GM18499 (cell line): Measurements from ENCODE around the gene MAGI3.
"Not testable (repeated sequence)": the region's sequence is repeated elsewhere in the genome, so short reads cannot be mapped to it uniquely, and the experiment has no call there.

ENCODE experiments used
- ATAC-seq: cut with Tn5 transposase; IDR thresholded peaks from one replicate; pipeline ENCODE4 v1.9.1; 2021; ENCODE audit warnings: moderate number of reproducible peaks; ENCODE audit not compliant: insufficient read depth, unreplicated experiment

The MAGI3 gene

DNA sequence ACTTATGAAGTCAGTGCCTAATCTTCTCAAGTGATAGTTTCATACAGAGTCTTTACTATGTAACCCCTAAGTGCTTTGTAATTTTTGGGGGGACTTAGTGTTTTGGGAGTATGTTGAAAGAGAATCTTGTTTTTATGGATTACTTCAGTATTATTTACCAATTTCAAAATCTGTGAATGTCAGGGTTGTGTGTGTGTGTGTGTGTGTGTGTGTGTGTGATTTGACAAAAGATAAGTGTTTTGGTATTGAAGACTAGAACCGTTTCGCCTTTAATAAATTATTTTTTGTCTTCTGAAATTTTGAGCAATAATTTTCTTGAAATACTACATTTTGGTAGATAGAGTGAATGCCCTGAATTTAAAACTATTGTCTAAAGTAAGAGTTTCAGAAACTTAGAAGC lies 5.8 kb downstream of the MAGI3 start:
- no peak for ATAC-seq

DNA sequence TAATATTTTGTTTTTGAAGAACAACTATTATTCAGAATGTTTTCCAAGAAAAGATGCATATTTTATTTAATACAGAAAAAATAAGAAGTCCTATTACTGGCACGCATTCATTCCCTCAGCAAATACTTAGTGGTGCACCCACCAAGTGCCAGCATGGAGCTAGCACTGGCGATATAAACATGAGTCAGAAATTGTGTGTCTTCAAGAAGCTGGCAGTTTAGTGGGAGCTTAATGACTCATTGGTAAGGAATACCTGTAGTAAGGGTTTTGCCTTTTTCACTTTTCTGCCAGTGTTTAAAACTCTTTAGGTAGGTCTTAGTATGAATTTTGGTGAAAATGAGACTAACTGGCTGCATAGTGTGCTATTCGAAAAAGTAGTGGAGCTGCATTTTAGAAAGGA lies 6.3 kb downstream of the MAGI3 start:
- no peak for ATAC-seq

DNA sequence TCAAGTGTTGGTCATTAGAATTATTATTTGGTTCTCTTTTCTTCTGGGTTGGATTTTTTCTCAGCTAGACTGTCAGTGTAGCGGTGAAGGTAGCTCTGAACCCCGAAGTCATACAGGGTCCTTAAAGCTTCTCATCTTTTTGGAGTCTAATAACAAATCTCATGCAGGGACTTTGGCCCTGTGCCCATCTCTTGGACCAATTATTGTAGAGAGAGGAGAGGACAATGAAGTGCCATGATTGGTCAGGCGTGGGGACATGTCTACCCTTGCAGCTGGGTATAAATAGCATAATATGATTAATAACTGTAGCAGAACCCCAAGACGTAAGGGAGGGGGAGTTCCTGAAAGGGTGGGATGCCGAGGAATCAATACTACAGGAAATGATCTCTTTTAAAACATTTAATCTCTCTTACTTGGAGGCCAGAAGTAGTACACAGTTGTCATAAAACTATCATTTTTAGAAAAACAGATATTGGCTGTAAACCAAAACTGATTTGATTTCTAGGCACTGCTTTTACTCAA lies 8.8 kb downstream of the MAGI3 start:
- ATAC-seq: no peak

DNA sequence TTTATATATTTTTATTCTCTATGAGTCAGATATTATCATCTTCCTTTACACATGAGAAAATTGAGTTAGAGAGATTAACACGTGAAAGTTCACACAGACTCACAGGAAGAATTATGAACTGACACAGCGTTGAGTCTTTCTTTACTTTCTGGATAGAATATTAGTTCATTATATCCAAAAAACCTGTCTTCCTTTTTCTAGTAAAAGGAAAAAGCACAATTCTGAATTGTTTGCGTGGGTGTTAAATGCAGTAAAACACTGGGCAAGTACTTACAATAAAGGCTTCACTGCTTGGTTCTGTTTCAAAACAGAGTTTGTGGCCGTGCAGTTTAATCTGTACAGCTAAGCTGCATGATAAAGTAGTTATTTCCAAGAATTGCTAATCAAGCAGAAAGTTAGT lies 10.8 kb downstream of the MAGI3 start:
- ATAC-seq: no peak

DNA sequence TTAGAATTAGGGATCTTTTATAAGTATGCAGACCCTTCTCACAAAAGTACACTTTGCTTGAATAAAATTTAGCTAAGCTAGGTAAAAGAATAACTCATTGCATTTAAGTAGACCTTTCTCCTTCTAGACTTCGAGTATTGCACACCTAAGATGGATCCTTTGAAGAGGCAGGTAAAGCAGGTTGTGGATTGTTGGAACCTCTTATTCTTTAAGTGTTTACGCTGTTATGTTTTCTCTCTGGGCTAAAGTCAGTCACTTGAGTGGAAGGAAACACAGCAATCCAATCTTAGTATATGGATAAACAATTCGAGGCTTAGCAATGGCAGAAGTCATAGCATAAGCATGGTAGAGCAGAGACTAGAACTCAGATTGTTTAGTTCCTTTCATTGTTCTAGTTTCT lies 11.4 kb downstream of the MAGI3 start:
- no peak for ATAC-seq

DNA sequence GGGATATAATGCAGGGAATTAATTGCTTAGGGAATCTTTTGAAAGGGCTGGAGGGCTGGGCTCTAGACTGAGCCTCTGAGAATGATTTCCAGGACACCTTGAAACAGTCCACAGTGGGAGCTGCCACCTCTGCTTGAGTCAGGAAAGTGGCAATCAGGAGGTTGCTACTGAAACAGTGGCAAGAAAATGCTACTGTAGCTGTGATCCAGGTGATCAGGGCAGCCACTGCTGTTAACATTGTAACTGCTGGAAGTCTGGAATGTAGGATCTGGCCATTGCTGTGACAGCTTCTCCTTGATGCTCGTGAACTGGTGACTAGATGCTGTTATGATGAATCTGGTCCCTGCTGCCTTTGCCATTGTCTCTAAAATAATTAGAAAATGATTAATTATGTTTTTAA lies 12.8 kb downstream of the MAGI3 start:
- no peak for ATAC-seq

DNA sequence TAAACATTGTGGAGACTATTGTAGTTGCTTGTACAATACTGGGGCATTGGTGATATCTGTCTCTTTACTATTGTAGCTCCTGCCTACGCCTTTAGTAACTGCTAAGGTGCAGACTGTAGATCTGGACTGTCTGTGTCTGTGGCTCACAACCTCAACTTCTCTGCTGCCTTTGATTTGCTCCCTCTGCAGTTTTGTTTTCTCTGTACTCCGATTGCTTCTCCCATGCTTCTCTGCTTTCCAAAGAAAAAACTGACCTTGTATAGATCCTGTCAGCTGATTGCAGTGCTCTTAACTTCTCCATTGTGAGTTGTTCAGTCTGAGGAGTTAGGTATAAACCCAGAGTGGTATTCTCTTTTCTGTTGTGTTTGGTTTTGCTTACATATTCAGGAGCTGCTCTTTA lies 15.3 kb downstream of the MAGI3 start:
- ATAC-seq: no peak

DNA sequence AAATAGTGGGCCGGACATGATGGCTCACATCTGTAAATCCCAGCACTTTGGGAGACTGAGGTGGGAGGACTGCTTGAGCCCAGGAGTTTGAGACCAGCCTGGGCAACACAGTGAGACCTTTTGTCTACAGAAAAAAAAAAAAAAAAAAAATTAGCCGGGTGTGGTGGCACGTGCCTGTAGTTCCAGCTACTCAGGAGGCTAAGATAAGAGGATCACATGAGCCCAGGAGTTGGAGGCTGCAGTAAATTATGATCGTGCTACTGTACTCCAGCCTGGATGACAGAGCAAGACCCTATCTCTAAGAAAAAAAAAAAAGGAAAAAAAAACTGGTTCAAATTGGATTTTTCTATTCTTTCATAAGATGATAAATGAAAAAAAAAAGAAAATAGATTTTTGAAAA lies 15.8 kb downstream of the MAGI3 start:
- ATAC-seq: not testable (repeated sequence)

DNA sequence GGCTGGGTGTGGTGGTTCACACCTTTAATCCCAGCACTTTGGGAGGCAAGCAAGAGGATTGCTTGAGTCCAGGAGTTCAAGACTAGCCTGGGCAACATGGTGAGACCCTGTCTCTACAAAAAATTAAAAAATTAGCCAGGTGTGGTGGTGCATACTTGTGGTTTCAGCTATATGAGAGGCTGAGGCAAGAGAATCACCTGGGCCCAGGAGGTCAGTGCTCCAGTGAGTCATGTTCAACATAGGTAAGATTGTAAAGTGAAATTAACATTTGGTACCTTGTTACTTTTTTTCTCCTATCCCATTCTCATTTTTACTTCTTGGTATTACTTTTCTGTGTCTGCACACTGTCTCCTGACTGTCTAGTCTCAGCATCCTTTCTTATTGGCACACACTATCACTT lies 19.0 kb downstream of the MAGI3 start:
- no peak for ATAC-seq

DNA sequence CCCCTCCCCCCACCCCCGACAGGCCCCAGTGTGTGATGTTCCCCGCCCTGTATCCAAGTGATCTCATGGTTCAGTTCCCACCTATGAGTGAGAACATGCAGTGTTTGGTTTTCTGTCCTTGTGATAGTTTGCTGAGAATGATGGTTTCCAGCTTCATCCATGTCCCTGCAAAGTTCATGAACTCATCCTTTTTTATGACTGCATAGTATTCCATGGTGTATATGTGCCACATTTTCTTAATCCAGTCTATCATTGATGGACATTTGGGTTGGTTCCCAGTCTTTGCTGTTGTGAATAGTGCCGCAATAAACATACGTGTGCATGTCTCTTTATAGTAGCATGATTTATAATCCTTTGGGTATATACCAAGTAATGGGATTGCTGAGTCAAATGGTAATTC lies 21.7 kb downstream of the MAGI3 start:
- not testable (repeated sequence) for ATAC-seq

DNA sequence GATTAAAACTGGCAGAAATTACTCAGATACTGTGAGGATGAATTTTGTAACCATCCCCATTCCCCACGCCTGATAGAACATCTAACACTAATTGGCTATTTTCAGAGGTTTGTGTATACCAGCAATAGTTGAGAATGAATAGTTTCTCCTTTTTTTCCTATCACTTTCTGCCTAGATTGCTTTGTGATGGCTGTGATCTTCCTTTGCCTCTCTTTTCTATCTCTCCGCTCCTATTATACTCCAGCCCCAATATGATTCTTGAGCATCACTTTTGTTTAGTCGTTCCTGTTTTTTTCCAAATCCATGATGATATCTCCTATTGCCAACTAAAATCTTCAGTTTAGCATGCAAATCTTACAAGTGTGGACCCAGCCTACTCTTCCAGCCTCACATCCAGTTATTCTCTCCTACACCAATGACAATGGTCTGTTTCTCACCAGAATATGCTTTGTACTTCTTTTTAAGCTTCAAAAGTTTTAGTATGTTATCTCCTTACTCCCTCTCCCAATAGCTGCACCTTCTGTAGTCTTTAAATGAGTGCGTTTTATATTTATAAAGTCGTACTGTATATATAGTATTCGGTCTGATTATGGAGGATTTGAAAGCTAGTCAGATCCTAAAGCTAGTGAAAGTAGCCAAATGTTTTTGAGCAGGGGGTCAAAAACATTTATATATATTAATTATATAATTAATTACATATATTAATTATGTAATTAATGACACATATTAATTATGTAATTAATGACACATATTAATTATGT lies 25.2 kb downstream of the MAGI3 start:
- ATAC-seq: no peak

DNA sequence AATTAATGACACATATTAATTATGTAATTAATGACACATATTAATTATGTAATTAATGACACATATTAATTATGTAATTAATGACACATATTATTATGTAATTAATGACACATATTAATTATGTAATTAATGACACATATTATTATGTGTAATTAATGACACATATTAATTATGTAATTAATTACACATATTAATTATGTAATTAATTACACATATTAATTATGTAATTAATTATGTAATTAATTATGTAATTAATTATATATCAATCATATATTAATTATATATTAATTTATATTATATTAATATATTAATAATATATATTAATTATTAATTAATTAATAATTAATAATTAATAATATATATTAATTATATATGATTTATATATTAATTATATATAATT lies 25.8 kb downstream of the MAGI3 start:
- not testable (repeated sequence) for ATAC-seq

DNA sequence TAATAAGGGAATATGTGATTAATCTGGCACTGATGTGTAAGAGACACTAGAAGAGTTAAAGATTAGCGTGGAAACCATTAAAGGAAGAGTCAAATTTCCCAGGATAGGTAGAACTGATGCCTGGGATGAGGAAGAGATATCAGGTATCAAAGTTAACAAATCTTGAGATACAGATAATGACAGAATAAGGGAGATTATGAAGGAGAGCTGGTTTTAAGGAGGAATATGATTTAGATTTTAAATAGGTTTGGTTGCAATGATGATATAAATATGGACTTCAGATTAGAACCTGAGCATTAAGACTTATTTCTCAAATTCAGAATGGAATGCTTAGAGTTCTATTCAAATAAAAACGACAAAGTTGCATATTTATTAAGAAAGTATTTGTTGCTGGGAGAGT lies 26.2 kb downstream of the MAGI3 start:
- ATAC-seq: no peak

DNA sequence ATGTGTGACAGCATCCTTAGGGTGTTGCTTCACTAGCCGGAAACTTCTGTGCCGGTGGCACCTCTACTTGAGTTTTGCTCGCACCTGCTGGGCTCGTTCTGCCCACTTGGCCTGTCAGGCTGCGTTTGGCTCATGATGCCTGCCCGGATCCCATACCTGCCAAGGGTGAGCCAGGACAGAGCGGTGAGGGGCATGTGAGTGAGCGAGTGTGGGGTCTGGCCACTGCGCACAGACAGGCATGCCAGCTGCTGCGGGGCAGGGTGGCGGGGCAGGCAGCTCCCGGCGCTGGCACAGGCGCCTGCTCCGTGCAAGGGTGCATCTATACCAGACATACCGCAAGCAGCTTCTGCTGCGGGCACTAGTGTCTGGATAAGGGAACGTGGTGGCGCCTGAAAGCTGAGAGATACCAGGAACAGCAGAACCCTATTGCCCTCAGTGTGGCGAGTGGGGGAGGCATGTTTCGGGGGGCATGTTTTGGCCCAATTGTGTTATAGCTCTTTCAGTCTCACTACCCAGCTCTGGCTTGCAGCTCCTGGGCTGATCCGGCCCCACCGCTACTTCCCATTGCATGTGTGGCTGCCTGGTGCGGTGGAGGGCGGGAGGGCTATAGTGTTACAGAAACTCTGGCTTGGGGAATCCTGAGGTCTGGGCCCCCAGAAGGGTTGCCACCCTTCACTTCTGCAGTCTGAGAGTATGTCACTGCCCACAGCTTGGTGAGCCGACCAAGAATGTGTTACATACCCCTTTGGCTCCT lies 32.2 kb downstream of the MAGI3 start:
- no peak for ATAC-seq

DNA sequence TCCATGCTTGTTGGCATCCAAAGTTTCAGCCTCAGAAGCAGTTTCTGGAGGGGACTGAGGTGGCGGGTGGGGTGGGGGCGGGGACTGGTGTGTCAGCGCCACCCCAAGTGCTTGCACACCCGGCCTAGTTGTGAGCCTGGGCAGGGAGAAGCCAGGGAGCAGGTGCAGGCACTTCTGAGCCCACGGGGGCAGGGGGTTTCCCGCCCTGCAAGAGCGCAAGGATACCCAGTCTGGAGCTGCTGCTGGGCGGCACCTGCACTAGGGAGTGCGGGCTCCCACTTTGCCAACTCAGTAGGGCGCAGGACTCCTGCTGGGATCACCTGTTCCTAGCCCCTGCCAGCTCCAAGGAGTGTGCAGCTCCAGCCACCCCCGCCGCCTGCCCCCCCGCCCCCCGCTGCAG lies 33.5 kb downstream of the MAGI3 start:
- no peak for ATAC-seq

DNA sequence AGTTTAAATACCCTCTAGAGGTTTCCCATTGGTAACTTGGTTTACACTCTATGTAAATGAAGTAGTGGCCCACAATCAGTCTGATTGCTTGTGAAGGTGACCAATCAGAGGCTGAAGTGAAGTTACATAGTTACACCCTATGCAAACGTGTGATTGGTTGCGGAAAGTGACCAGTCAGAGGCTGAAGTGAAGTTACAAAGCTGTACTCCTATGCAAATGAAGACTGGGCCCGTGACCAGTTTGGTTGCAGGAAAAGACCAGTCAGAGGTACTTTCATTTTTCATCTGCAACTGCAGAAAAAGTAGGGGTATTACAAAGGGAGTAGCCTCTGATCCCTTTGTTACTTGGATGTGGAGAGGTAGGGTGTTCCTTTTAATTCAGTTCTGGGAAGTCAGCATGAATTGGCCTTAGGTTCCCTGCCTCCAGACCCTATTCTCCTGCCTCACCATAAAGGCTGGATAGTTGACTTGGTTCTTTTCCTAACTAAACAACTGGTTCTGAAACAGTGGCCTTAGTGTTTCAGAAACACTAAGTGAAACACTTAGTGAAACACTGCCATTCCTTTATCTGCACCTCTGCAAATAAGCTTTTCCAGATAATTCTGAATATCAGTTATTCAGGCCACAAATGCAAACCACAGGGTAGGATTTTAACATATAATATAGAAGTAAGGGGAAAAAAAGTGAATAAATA lies 39.3 kb downstream of the MAGI3 start:
- ATAC-seq: no peak

DNA sequence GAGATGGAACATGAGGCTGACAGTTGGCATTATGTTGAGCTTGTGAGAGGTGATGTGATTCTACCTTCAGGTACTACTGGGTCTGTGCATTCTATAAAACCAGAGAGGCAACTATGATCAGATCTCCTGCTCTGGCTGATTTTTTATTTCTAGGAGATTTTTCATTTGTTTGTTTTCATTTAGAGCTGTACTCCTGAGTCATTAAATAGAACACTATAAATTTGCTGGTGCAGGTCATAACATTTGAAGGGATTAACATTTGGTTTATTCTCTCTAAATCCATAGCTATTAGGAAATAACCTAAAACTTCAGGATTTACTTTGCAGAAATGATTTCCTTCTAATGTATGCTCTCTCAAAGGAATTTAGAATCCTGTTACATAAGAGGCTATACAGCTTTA lies 42.9 kb downstream of the MAGI3 start:
- ATAC-seq: no peak

DNA sequence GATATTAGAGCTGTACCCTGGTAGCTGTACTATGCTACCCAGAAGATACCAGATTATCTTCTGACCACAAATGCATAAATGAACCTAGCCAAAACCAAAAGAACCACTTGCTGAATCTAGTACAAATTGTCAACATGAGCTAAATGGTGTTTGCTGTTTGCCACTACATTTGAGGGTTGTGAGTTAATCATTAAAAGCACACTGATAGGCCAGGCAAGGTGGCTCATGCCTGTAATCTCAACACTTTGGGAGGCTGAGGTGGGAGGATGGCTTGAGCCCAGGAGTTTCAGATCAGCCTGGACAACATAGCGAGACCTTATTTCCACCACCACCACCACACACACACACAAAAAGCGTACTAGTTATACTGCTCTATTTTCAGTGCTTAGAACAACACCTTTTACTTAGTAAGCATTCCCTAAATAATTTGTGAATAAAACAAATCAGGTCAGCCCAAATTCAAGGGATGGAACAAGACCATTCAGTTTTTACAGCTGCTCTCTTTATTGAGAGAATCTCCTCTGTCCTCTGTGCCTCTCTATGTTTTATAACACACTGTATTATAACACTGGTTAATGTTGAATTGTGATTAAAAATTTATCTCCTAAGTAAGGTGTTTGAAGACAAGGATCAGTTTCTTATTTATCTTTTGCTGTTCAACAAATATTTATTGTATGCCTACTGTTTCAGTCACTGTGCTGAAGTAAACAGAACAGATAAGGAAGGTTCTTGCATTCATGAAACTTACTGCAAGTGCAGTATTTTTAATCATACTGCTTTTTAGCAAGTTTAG lies 44.0 kb downstream of the MAGI3 start:
- ATAC-seq: no peak

DNA sequence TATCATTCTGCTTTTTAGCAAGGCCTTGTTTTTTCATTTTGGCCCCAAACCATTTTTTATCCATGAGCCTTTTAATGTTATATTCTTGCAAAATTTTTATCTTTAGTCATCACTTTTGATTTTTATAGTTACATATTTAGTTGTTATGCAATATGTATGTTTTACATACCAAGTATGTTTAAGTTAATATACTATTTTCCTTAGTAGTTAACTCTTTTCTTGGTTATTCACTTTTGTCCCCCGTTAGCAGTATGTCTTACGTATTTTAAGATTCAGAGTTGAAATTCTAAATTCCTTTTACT lies 44.5 kb downstream of the MAGI3 start:
- ATAC-seq: no peak

DNA sequence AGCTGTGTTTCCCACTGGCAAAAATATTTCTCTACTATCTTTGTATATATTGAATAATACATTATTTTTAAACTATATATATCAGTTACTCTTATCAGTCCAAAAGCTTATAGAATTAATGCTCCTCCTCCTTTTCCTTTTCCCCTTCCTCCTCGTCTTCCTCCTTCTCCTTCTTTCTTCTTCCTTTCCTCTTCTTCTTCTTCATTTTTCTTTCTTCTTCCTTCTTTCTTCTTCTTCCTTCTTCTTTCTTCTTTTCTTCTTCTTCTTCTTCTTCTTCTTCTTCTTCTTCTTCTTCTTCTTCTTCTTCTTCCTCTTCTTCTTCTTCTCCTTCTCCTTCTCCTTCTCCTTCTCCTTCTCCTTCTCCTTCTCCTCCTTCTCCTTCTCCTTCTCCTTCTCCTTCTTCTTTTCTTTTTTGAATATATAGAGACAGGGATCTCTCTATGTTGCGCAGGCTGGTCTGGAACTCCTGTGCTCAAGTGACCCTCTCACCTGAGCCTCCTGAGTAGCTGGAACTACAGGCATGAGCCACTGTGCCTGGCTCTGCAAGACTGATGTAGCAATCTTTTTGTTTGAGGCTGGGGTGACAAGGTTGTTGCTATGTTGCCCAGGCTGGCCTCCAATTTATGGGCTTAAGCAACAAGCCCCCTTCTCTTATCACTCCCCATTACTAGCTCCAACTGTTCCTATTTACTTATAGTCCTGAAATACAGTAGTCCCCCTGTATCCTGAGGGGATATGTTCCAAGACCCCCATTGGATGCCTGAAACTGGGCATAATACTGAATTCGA lies 47.4 kb downstream of the MAGI3 start:
- ATAC-seq: no peak
